ENCODE data around the gene NR2E3. TPM values are rescaled to one million over a fixed set of nuclear protein-coding genes. Genes with fewer than 3 reads are reported as not detected.

Gene NR2E3
- total and polyA plus RNA-seq, 2 experiments from 2014 or later, result 0.65 TPM; not detected in 1

DNA sequence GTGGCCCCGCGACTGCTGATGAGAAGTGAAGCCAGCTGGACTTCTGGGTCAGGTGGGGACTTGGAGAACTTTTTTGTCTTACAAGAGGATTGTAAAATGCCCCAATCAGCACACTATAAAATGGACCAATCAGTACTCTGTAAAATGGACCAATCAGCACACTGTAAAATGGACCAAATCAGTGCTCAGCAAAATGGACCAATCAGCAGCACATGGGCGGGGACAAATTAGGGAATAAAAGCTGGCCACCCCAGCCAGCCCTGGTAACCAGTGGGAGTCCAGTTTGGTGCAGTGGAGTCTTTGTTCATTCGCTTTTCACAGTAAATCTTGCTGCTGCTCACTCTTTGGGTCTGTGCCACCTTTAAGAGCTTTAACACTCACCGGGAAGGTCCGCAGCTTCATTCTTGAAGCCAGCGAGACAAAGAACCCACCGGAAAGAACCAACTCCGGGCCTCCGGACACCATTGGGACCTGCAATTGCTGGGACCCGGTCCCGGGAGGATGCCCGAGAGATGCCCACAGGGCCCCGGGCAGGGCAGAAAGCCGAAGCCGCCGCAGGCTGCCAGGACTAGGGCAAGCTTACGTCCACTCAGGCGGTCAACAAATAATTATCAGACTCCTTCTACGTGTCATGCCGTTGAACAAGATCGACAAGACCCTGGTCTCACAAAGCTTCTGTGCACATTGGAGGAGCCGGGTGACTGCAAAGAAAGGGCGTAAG, 8.3 kb upstream of the NR2E3 start:
- WGBS, 2 experiments (ENCODE audit: low coverage in 1 of 2, low lambda C conversion rate in 2 of 2, missing lambda C conversion rate in 2 of 2), result 85 to 92% methylated on average over 23 to 24 of the region's 24 CpGs
- Histone ChIP-seq H3K36me3 (ENCODE audit: low read depth) (no peaks in the 10 kb centered on the region), H3K9me3 (ENCODE audit: low read depth) (no peaks in the 10 kb centered on the region), H2AFZ (no peak overlapping the region), H3F3A (ENCODE audit: insufficient read depth) (no peaks in the 10 kb centered on the region), H4K20me1 (ENCODE audit: insufficient read depth) (no peaks in the 10 kb centered on the region), H3K9ac (no peak overlapping the region), H3K27ac (no peak overlapping the region), H3K4me1 (ENCODE audit: insufficient read depth) (peaks cover 7% of the 10 kb centered on the region), H3K9me2 (ENCODE audit: insufficient read depth) (no peaks in the 10 kb centered on the region), H3K27me3 (replicated peaks; ENCODE audit: insufficient read depth) (no peaks in the 10 kb centered on the region), H3K4me3 (no peak overlapping the region), H3K4me2 (ENCODE audit: unreplicated experiment) (no peak overlapping the region), H3K79me2 (ENCODE audit: insufficient read depth) (no peaks in the 10 kb centered on the region)
- TF ChIP-seq EZH2phosphoT487 (IDR thresholded peaks at IDR 0.05; ENCODE audit: insufficient read depth, low read depth), result no peak
- no peak for TF ChIP-seq EZH2 (IDR thresholded peaks at IDR 0.05; ENCODE audit: insufficient read depth, poor library complexity, severe bottlenecking)
- no peak for DNase-seq
- in situ Hi-C loops (cut with MboI), result no loop called here

DNA sequence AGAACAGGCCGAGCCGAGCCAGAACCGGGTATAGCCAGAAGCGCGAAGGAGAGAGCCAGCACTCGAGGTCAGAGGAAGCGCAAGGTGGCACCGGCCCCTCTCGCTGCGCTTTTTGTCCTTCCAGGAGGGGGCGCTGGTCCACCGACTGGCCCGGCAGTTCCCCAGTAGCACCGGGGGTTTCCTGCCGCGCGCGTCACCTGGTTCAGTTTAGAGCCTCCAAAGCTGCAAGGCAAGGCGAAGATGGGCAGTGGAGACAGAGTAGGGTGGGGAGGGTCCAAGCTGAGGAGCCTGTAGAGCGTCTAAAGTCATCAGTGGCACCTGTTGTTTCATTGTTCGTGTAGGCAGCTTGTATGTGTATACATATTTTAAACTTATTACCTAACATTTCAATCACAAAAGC, 7.6 kb upstream of the NR2E3 start:
- Histone ChIP-seq H3K9me2 (ENCODE audit: insufficient read depth) (no peaks in the 10 kb centered on the region), H3K9ac (no peak overlapping the region), H3K27ac (no peak overlapping the region), H3K4me3 (no peak overlapping the region), H3K27me3 (replicated peaks; ENCODE audit: insufficient read depth) (no peaks in the 10 kb centered on the region), H3K4me2 (ENCODE audit: unreplicated experiment) (no peak overlapping the region), H3K79me2 (ENCODE audit: insufficient read depth) (no peaks in the 10 kb centered on the region), H3K36me3 (ENCODE audit: low read depth) (no peaks in the 10 kb centered on the region), H3K9me3 (ENCODE audit: low read depth) (no peaks in the 10 kb centered on the region), H4K20me1 (ENCODE audit: insufficient read depth) (no peaks in the 10 kb centered on the region), H3F3A (ENCODE audit: insufficient read depth) (no peaks in the 10 kb centered on the region), H2AFZ (no peak overlapping the region), H3K4me1 (ENCODE audit: insufficient read depth) (peaks cover 12% of the 10 kb centered on the region)
- in situ Hi-C loops (cut with MboI), result no loop called here
- DNase-seq, result no peak
- no peak for TF ChIP-seq EZH2 (IDR thresholded peaks at IDR 0.05; ENCODE audit: insufficient read depth, poor library complexity, severe bottlenecking)
- no peak for TF ChIP-seq EZH2phosphoT487 (IDR thresholded peaks at IDR 0.05; ENCODE audit: insufficient read depth, low read depth)
- WGBS, 2 experiments (ENCODE audit: low coverage in 1 of 2, low lambda C conversion rate in 2 of 2, missing lambda C conversion rate in 2 of 2), result 65 to 70% methylated on average over 6 to 21 of the region's 21 CpGs

DNA sequence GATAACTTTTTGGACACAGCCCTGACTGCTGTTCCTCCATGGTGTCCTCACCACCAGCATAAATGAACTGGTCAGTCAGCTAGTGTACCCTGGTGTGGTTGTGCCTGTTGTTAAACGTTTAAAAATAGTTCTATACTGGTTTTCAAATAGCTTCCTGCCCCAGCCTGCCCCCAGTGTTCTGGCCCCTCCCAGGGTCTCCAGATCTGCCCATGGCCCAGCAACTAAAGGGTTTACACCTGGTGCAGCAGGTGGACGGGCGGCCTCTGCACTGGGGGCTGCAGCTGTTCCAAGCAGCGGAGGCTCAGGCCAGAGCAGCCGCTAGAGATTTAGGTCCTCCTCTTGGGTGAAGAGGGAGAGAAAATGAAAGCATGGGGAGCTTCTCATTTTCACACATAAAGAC, 6.1 kb upstream of the NR2E3 start:
- no peaks in the 10 kb centered on the region for H3K9me3 ChIP-seq (ENCODE audit: low read depth)
- no peaks in the 10 kb centered on the region for H3K27me3 ChIP-seq (replicated peaks; ENCODE audit: insufficient read depth)
- no peak overlapping the region for H3K4me2 ChIP-seq (ENCODE audit: unreplicated experiment)
- no peaks in the 10 kb centered on the region for H3K9me2 ChIP-seq (ENCODE audit: insufficient read depth)
- no peak overlapping the region for H3K27ac ChIP-seq
- DNase-seq, result no peak
- H3F3A ChIP-seq (ENCODE audit: insufficient read depth), result no peaks in the 10 kb centered on the region
- no peak overlapping the region for H3K9ac ChIP-seq
- no peaks in the 10 kb centered on the region for H3K79me2 ChIP-seq (ENCODE audit: insufficient read depth)
- no peaks in the 10 kb centered on the region for H3K36me3 ChIP-seq (ENCODE audit: low read depth)
- peaks cover 17% of the 10 kb centered on the region for H3K4me1 ChIP-seq (ENCODE audit: insufficient read depth)
- TF ChIP-seq EZH2 (IDR thresholded peaks at IDR 0.05; ENCODE audit: insufficient read depth, poor library complexity, severe bottlenecking), result no peak
- TF ChIP-seq EZH2phosphoT487 (IDR thresholded peaks at IDR 0.05; ENCODE audit: insufficient read depth, low read depth), result no peak
- H4K20me1 ChIP-seq (ENCODE audit: insufficient read depth), result no peaks in the 10 kb centered on the region
- H2AFZ ChIP-seq, result no peak overlapping the region
- 68 to 69% methylated on average over 5 of the region's 5 CpGs for WGBS, 2 experiments (ENCODE audit: low coverage in 1 of 2, low lambda C conversion rate in 2 of 2, missing lambda C conversion rate in 2 of 2)
- H3K4me3 ChIP-seq, result no peak overlapping the region
- in situ Hi-C loops (cut with MboI), result no loop called here

DNA sequence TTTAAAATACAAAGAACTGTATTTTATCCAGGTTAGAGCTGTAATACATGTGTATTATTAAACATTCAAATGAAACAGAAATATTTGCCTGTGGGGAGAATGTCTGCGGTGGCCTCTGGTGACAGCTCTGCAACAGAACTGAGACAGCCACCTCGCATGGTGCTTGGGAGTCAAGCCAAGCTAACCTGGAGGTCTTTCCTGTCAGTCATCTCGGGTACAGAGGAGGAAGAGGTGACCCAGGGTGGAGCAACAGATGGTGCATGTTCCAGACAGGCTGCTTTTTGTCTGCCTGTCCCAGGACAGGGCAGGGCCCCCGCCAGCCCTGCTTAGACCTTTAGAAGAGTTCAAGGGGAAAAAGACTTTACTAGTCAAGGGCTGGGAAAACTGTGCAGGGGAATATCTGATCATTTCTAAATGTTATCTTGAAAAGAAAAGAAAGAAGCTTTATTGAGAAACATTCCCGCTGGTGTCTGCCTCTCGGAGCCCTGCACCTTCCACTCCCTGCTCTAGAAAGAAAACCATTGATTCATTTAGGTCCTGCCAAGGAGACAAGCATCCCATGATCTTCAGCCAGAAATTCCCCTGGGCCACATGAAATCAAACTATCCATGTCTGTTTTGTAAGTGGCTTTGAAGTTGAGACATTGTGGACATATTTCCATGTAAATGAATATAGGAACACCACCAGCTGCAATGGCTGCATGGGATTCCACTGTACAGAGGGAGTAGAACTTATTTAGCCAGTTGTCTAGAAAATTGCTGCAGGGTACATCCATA, 5.5 kb upstream of the NR2E3 start:
- no peak for DNase-seq
- WGBS, 2 experiments (ENCODE audit: low coverage in 1 of 2, low lambda C conversion rate in 2 of 2, missing lambda C conversion rate in 2 of 2), result 88% methylated on average over 6 of the region's 6 CpGs
- H3K27ac ChIP-seq, result no peak overlapping the region
- in situ Hi-C loops (cut with MboI), result no loop called here
- H3K4me2 ChIP-seq (ENCODE audit: unreplicated experiment), result no peak overlapping the region
- no peaks in the 10 kb centered on the region for H3K27me3 ChIP-seq (replicated peaks; ENCODE audit: insufficient read depth)
- H3F3A ChIP-seq (ENCODE audit: insufficient read depth), result no peaks in the 10 kb centered on the region
- H2AFZ ChIP-seq, result no peak overlapping the region
- H3K9me3 ChIP-seq (ENCODE audit: low read depth), result no peaks in the 10 kb centered on the region
- H3K9ac ChIP-seq, result no peak overlapping the region
- no peaks in the 10 kb centered on the region for H3K36me3 ChIP-seq (ENCODE audit: low read depth)
- H3K4me3 ChIP-seq, result no peak overlapping the region
- no peaks in the 10 kb centered on the region for H3K9me2 ChIP-seq (ENCODE audit: insufficient read depth)
- H4K20me1 ChIP-seq (ENCODE audit: insufficient read depth), result no peaks in the 10 kb centered on the region
- TF ChIP-seq EZH2 (IDR thresholded peaks at IDR 0.05; ENCODE audit: insufficient read depth, poor library complexity, severe bottlenecking) (no peak), EZH2phosphoT487 (IDR thresholded peaks at IDR 0.05; ENCODE audit: insufficient read depth, low read depth) (no peak)
- H3K4me1 ChIP-seq (ENCODE audit: insufficient read depth), result peaks cover 17% of the 10 kb centered on the region
- no peaks in the 10 kb centered on the region for H3K79me2 ChIP-seq (ENCODE audit: insufficient read depth)
